ENCODE data around the gene THOP1.

Gene THOP1

GRCh38 chr19:2762783-2763496 is 22.4 kb upstream of the THOP1 start:
- no peak for DNase-seq

GRCh38 chr19:2763687-2764086 is 21.6 kb upstream of the THOP1 start:
- DNase-seq: no peak

- DNase-seq: no peak
Observed at GRCh38 chr19:2764945-2765344, 20.4 kb upstream of the THOP1 start.

- no peak for DNase-seq
Observed at GRCh38 chr19:2765376-2765775, 19.9 kb upstream of the THOP1 start.

GRCh38 chr19:2766594-2767372 is 18.5 kb upstream of the THOP1 start:
- DNase-seq: no peak

GRCh38 chr19:2767688-2768087 is 17.6 kb upstream of the THOP1 start:
- no peak for DNase-seq

GRCh38 chr19:2768365-2769132 is 16.8 kb upstream of the THOP1 start:
- DNase-seq: no peak

GRCh38 chr19:2769218-2769617 is 16.1 kb upstream of the THOP1 start:
- DNase-seq: no peak

- DNase-seq: no peak
Observed at GRCh38 chr19:2770055-2771013, 15.0 kb upstream of the THOP1 start.

- DNase-seq: no peak
Observed at GRCh38 chr19:2771786-2772674, 13.3 kb upstream of the THOP1 start.

- no peak for DNase-seq
Observed at GRCh38 chr19:2774083-2774679, 11.1 kb upstream of the THOP1 start.

GRCh38 chr19:2774953-2775555 is 10.2 kb upstream of the THOP1 start:
- no peak for DNase-seq

- DNase-seq: peak; percentile 48
Observed at GRCh38 chr19:2775556-2776430, 9.5 kb upstream of the THOP1 start.

GRCh38 chr19:2777952-2778683 is 7.2 kb upstream of the THOP1 start:
- DNase-seq: no peak

- no peak for DNase-seq
Observed at GRCh38 chr19:2779121-2779740, 6.1 kb upstream of the THOP1 start.

GRCh38 chr19:2780284-2780683 is 5.0 kb upstream of the THOP1 start:
- no peak for DNase-seq

- no peak for DNase-seq
Observed at GRCh38 chr19:2782329-2782935, 2.9 kb upstream of the THOP1 start.

All from AML-193 (cell line).